ENCODE data around the gene FYN.

DNA sequence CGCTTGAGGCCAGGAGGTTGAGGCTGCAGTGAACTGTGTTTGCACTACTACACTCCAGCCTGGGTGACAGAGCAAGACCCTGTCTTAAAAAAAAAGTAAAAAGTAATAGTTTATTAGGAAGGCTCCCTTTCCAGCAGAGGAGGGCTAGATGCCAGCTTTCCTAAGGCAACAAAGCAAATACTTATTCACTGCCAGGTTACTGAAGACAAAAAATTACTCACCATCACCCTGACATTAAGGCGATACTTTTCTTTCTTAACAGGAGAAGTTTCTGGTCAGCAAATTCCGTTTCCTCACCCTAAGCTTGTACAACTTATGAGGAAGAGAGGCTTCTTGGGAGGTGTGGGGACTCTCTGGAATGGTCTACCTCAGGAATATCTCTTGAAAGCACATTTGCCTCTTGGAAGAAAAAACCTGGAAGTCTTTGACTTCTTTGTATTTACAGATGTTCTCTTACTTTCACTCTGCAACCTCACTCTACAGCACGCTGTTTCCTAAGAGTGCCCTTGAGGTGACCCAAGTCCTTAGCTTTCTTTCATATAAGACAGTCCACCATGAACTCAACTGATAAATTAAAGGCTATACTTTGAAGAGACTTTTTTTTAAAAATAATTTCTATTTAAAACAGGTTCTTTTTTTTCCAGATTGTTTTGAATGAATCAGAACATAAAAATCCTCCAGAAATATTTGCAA lies 214.6 kb downstream of the FYN start:
- TF ChIP-seq POLR2AphosphoS5 (IDR thresholded peaks at IDR 0.05; ENCODE audit: low read depth, low read length) = no peak
- TF ChIP-seq, protein P1, sequence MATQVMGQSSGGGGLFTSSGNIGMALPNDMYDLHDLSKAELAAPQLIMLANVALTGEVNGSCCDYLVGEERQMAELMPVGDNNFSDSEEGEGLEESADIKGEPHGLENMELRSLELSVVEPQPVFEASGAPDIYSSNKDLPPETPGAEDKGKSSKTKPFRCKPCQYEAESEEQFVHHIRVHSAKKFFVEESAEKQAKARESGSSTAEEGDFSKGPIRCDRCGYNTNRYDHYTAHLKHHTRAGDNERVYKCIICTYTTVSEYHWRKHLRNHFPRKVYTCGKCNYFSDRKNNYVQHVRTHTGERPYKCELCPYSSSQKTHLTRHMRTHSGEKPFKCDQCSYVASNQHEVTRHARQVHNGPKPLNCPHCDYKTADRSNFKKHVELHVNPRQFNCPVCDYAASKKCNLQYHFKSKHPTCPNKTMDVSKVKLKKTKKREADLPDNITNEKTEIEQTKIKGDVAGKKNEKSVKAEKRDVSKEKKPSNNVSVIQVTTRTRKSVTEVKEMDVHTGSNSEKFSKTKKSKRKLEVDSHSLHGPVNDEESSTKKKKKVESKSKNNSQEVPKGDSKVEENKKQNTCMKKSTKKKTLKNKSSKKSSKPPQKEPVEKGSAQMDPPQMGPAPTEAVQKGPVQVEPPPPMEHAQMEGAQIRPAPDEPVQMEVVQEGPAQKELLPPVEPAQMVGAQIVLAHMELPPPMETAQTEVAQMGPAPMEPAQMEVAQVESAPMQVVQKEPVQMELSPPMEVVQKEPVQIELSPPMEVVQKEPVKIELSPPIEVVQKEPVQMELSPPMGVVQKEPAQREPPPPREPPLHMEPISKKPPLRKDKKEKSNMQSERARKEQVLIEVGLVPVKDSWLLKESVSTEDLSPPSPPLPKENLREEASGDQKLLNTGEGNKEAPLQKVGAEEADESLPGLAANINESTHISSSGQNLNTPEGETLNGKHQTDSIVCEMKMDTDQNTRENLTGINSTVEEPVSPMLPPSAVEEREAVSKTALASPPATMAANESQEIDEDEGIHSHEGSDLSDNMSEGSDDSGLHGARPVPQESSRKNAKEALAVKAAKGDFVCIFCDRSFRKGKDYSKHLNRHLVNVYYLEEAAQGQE (IDR thresholded peaks at IDR 0.05; ENCODE audit: low read depth) = no peak
- TF ChIP-seq, protein P2, sequence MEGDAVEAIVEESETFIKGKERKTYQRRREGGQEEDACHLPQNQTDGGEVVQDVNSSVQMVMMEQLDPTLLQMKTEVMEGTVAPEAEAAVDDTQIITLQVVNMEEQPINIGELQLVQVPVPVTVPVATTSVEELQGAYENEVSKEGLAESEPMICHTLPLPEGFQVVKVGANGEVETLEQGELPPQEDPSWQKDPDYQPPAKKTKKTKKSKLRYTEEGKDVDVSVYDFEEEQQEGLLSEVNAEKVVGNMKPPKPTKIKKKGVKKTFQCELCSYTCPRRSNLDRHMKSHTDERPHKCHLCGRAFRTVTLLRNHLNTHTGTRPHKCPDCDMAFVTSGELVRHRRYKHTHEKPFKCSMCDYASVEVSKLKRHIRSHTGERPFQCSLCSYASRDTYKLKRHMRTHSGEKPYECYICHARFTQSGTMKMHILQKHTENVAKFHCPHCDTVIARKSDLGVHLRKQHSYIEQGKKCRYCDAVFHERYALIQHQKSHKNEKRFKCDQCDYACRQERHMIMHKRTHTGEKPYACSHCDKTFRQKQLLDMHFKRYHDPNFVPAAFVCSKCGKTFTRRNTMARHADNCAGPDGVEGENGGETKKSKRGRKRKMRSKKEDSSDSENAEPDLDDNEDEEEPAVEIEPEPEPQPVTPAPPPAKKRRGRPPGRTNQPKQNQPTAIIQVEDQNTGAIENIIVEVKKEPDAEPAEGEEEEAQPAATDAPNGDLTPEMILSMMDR (IDR thresholded peaks at IDR 0.05 in 2 of 3, conservative IDR thresholded peaks at IDR 0.05 in 1 of 3; ENCODE audit: borderline replicate concordance in 1 of 3, insufficient read depth in 1 of 3, low read depth in 2 of 3, low read length in 2 of 3) = no peak
- no peak for TF ChIP-seq ZNF274 (IDR thresholded peaks at IDR 0.05; ENCODE audit: low read depth, low read length)
- no peak for TF ChIP-seq POLR2A (IDR thresholded peaks at IDR 0.05; ENCODE audit: borderline replicate concordance, extremely low read depth, insufficient read depth, insufficient read length)
- no peak for TF ChIP-seq RAD21 (IDR thresholded peaks at IDR 0.05; ENCODE audit: low read depth)
- no peak for TF ChIP-seq EZH2 (IDR thresholded peaks at IDR 0.05)
- TF ChIP-seq, protein P3, sequence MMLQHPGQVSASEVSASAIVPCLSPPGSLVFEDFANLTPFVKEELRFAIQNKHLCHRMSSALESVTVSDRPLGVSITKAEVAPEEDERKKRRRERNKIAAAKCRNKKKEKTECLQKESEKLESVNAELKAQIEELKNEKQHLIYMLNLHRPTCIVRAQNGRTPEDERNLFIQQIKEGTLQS (IDR thresholded peaks at IDR 0.05) = no peak
- TF ChIP-seq CEBPB (IDR thresholded peaks at IDR 0.05; ENCODE audit: low read depth) = no peak
- TF ChIP-seq SIN3A (IDR thresholded peaks at IDR 0.05; ENCODE audit: low read depth) = no peak
- no peak for TF ChIP-seq EZH2phosphoT487 (IDR thresholded peaks at IDR 0.05; ENCODE audit: borderline replicate concordance)
- no peak for TF ChIP-seq ELF1 (IDR thresholded peaks at IDR 0.05; ENCODE audit: borderline replicate concordance, low read depth)
